Measurements from ENCODE around the gene MAST4.

The MAST4 gene

GRCh38 chr5:67188274-67189078 is 592.3 kb downstream of the MAST4 start:
- DNase-seq (ENCODE audit: low read depth in 3 of 3), result no peak

DNA sequence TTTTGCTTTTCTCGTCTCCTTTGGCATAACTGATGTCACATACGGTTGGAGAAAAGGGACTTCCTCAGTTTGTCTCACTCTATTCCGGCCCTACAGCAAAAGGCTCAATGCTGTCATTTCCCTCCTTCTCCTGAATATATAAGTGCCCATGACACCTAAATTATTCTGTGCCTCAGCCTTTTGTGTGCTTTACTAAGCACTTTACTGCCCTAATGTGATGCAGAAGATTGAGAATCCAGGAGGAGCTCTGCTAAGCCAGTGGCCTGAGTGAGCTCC is 592.8 kb downstream of the MAST4 start:
- DNase-seq (ENCODE audit: low read depth in 3 of 3), result no peak

DNA sequence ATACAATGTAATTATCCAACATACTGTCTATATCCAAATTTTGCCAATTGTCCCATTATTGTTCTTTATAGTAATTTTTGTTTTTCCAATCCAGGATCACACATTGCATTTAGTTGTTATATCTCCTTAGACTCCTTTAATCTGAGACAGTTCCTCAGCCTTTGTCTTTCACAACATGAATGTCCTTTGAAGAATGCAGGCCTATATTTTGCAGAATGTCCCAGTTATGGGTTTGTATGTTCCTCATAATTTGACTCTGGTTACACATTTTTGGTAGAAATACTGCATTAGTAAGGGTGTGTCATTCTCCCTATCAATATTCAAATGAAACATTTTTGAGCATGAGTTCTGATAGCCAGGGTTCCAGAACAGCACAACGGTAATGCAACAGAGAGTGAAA is 593.7 kb downstream of the MAST4 start:
- no peak for DNase-seq (ENCODE audit: low read depth in 3 of 3)

- DNase-seq (ENCODE audit: low read depth in 3 of 3), result no peak
Observed at GRCh38 chr5:67190410-67190809, 594.2 kb downstream of the MAST4 start.

GRCh38 chr5:67190861-67191260 is 594.7 kb downstream of the MAST4 start:
- DNase-seq (ENCODE audit: low read depth in 3 of 3), result no peak

- DNase-seq (ENCODE audit: low read depth in 3 of 3), result no peak
Observed at GRCh38 chr5:67192719-67193438, 596.7 kb downstream of the MAST4 start.

GRCh38 chr5:67193439-67193807 is 597.2 kb downstream of the MAST4 start:
- no peak for DNase-seq (ENCODE audit: low read depth in 3 of 3)

DNA sequence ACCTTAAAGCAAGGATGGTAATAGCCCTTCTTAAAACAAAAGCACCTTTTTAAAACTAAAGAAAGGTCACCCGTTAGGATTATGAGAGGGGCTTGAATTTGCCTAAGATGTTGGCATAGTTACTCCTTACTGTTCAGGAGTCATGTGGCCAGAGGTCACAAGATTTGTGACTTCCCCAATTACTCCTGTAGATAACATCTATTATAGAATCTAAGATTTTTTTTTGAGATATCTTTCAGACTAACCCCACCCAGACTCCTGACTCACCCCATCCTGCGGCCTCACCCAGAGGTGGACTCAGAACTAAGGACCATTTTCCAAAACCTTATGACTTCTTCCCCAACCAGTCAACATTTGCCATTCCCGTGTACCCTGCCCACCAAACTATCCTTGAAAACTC is 598.0 kb downstream of the MAST4 start:
- DNase-seq (ENCODE audit: low read depth in 3 of 3), result no peak

- DNase-seq (ENCODE audit: low read depth in 3 of 3), result no peak
Observed at GRCh38 chr5:67195406-67196275, 599.4 kb downstream of the MAST4 start.

GRCh38 chr5:67196537-67197059 is 600.4 kb downstream of the MAST4 start, which contains the start of gene CD180:
CD180 (minus strand) TSS chr5:67196799; CDS start chr5:67196641, 158 bp downstream.
- DNase-seq (ENCODE audit: low read depth in 3 of 3), result no peak

GRCh38 chr5:67197536-67197935 is 601.3 kb downstream of the MAST4 start:
- DNase-seq (ENCODE audit: low read depth in 3 of 3), result no peak

DNA sequence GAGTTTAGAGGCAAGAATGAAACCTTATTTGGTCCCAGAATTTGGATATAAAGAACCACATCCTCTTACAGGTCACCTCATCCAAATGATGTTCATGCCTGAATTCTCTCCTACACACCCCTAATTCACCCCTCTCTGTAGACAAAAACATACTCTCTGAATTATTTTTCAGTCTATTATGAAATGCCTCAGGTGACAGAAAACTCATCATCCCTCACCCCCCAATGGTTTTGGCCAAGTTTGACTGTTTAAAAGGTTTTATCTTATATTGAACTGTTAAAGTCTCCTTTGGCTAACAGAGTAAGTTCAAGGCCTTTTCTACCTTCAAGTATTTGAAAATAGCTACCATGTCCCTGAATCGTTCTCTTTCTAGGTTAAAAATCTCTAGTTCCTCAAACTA is 602.7 kb downstream of the MAST4 start:
- no peak for DNase-seq (ENCODE audit: low read depth in 3 of 3)

DNA sequence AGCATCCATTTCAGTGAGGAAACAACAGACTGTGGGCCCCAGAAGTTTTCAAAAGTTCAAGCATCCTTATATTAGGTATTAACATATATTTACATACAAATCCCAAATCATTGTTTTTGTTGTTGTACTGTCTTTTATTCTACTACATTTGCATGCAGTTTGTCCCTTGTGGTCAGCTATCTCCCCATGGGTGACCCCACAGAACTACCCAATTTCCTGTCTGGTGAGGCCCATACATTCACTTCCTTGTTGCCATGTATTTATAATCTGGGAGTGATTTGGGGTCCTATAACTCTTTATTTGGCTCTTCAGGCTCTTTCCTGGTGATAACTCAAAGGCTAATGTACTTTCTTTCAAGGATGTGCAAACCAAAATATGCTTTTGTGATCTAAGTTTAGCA is 603.7 kb downstream of the MAST4 start:
- DNase-seq (ENCODE audit: low read depth in 3 of 3), result no peak

DNA sequence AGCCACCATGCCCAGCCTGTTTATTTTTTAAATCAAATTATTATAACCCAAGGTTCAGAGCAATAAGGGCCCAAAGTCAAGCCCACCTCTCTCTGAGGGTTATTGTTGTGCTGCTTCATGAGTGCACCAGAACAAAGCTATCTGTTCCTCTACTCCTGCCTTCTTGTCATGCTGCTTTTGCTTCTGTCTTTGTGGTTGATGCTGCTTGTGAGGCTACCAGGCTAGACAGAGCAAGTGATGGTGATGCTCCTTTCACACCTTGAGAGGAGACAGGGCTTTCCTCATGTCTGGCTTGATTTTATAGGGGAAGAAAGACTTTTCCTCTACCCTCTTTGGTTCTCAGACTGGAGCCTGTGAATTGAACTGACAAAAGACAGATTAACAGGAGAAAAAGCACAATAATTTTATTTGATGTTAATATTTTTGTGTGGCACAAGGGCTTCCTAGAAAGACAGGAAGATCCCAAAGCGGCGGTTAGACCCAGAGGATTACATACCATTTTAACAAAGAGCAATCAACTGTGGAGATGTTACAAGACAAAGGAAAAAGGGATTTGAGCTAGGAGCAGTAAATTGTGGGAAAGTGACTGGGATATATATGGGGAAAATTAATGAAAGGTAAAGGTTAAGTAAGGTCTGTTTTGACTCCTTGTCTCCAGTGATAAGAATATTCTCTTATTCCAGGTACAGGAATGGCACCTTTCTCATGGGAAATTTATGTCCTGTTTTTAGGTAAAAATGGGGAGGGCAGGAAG is 604.8 kb downstream of the MAST4 start:
- no peak for DNase-seq (ENCODE audit: low read depth in 3 of 3)

- no peak for DNase-seq (ENCODE audit: low read depth in 3 of 3)
Observed at GRCh38 chr5:67201897-67202549, 605.8 kb downstream of the MAST4 start.

DNA sequence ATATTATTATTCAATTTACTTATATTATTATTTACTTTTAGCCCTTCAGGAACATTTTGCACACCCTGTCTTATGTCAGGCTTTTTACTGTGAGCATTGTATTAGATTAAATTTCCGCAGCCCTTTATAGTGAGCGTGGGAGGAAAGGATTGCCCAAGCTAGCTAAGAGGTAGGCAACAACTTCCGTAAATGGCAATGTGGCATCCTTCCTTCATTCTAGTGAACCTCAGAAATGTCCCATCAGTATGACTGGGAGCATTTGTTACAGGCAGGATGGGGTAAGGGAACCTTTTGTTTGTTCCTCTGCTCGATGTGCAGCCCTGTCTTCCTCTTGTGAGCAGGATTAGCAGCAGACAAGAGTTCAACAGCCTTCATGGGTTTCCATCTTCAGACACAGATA is 606.6 kb downstream of the MAST4 start:
- no peak for DNase-seq (ENCODE audit: low read depth in 3 of 3)

DNA sequence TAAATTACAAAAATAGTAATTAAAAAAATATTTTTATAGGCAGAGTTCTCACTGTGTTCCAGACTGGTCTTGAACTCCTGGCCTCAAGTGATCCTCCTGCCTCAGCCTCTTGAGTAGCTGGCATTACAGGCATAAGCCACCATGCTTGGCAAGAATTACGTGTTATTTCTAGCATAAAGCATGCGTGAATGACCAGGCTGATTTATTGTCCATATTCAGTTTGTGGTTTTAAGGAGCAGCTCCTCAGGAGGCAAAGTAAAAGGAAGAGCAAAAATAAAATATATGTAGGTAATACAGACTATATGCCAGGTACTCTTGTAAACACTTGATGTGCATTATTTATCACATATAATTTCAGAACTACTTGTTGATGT is 607.5 kb downstream of the MAST4 start:
- DNase-seq (ENCODE audit: low read depth in 3 of 3), result no peak

DNA sequence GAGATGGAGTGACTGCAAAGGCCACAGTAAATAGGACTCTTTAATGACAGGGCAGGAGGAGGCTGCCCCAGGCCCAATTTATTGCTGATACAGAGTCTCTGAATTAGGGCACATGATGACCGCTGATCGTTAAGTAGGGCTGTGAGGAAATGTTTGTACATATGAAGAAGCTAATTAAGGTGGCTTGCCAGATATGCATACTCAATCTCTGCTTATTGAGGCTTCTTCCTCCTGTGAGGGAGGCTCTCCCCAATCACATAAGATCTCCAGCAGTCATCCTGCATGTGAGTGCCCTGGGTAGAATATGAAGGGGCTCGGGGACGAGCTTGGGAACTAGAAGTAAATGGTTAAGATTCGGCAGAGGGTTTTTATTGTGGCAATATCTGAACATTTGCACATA is 608.6 kb downstream of the MAST4 start:
- DNase-seq (ENCODE audit: low read depth in 3 of 3), result no peak

DNA sequence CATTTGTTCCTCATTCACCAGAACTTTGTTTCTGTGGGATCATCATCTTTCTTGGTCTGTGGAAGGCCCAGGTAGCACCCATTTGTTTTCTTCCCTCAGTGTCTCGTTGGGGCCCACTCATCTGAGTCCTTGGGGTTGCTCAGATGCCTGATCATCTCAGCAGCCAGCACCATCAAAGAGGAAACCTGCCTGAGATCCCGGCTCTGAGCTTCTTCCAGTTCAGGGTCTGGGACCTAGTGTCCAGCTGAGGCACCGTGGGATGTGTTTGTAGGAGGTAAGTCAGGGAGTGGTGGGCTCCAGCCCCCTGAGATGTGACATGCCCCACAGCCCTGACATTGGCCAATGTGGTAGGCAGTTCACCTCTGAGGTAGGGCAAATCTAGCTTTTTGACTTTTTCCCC is 609.8 kb downstream of the MAST4 start:
- DNase-seq (ENCODE audit: low read depth in 3 of 3), result no peak

DNA sequence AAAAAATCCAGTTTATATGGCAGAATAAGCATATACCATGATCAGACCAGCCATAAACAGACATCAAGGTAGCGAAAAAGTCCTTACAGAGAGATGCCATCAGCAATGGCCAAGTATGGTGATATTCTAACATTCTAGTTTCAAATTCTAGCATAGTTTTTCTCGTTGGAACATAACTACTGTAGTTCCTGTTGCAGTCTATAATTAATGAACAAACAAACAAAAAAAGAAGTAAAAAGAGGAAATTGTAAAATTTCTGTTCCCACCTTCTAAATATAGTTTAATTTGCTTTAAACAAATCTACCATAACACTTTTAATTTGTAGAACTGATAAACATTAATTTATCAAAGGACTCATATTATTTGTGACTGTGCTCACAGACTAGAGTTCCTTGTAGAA is 610.3 kb downstream of the MAST4 start:
- DNase-seq (ENCODE audit: low read depth in 3 of 3), result no peak

DNA sequence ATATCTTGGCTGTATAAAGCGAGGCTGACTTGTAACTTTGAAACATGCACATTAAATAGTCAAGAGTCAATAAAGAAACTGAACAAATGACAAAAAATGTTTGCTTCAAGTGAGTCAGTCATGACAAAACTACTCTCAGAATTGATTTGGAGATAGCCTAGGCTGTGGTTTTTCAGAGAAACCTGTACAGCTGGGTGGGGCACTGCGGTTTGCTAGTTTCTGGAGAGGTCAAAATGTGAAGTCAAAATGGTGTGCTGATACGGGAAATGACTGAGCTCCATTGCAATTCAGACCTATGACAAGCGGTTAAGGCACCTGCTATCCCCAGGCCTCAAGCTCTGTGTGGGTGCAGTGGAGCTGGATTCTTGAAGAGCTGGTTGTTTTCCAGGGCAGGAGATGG is 610.7 kb downstream of the MAST4 start:
- DNase-seq (ENCODE audit: low read depth in 3 of 3), result peak; percentile 70 to 85 (median 79)
